ENCODE results near the gene NOS1. TPM values are rescaled to one million over a fixed set of nuclear protein-coding genes. Genes with fewer than 3 reads are reported as not detected.
A peak's percentile ranks its signal among the peaks of the same experiment; 100 is the strongest.

NOS1 gene
- polyA plus RNA-seq, 3 donors from 2014 or later: not detected

- no peak overlapping the region for H3K4me3 Mint-ChIP-seq
- DNase-seq: no peak
- H3K27me3 Mint-ChIP-seq (ENCODE audit: low read depth in 3 of 3): peaks cover 7 to 13% (median 7%) of the 10 kb centered on the region in 3 donors
- no peaks in the 10 kb centered on the region for H3K36me3 Mint-ChIP-seq
- H3K27ac Mint-ChIP-seq: no peak overlapping the region
- no peaks in the 10 kb centered on the region for H3K4me1 Mint-ChIP-seq
- no peaks in the 10 kb centered on the region for H3K9me3 Mint-ChIP-seq
Measured at GRCh38 chr12:117359029-117359845, 2.2 kb downstream of the NOS1 start.

DNA sequence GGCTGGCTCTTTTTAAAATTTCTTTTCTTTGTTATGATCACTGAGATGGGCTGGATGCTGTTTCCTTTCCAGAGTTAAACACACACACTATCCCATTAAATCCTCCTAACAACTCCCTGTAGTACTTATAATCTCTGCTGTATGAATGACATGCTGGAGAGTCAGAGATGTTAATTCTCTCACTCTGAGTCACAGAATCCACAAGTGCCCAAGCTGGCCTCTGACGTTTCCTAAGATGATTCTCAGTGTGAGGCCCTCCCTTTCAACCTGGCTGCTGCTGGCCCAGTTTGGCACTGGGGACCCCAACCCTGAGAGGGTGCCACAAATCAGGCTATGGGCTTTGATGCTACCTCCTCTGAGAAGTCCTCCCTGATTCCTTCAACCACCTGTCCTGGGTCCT lies 5.4 kb downstream of the NOS1 start:
- no peak for DNase-seq
- H3K4me3 Mint-ChIP-seq: no peak overlapping the region
- H3K4me1 Mint-ChIP-seq: no peaks in the 10 kb centered on the region
- no peak overlapping the region for H3K27ac Mint-ChIP-seq
- no peaks in the 10 kb centered on the region for H3K36me3 Mint-ChIP-seq
- no peaks in the 10 kb centered on the region for H3K9me3 Mint-ChIP-seq
- H3K27me3 Mint-ChIP-seq (ENCODE audit: low read depth in 3 of 3): peaks cover 3 to 8% (median 7%) of the 10 kb centered on the region in 3 donors

DNA sequence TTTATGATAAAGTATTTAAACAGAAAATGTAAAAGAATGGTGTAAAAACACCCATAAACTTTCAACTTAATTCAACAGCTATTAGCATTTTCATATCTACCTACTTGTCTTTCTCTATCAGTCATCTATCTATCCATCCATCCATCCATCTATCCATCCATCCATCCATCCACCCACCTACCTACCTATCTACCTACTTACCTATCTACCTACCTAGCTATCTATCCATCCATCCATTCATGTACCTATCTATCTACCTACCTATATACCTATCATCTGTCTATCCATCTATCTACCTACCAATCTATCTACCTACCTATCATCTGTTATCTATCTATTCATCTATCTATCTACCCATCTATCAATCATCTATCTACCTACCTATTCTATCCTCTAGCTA lies 8.5 kb downstream of the NOS1 start:
- Mint-ChIP-seq H3K4me1 (no peaks in the 10 kb centered on the region), H3K9me3 (no peaks in the 10 kb centered on the region), H3K36me3 (no peaks in the 10 kb centered on the region), H3K4me3 (no peak overlapping the region), H3K27ac (no peak overlapping the region), H3K27me3 (ENCODE audit: low read depth in 3 of 3) (peaks cover 0 to 7% (median 1%) of the 10 kb centered on the region in 3 donors)
- no peak for DNase-seq

GRCh38 chr12:117352206-117352605 lies 9.2 kb downstream of the NOS1 start:
- H3K27me3 Mint-ChIP-seq (ENCODE audit: low read depth in 3 of 3): peaks cover 0 to 7% (median 1%) of the 10 kb centered on the region in 3 donors
- DNase-seq: no peak
- H3K36me3 Mint-ChIP-seq: no peaks in the 10 kb centered on the region
- no peak overlapping the region for H3K4me3 Mint-ChIP-seq
- no peaks in the 10 kb centered on the region for H3K9me3 Mint-ChIP-seq
- H3K4me1 Mint-ChIP-seq: no peaks in the 10 kb centered on the region
- no peak overlapping the region for H3K27ac Mint-ChIP-seq

- Mint-ChIP-seq H3K9me3 (no peaks in the 10 kb centered on the region), H3K4me1 (no peaks in the 10 kb centered on the region), H3K27me3 (ENCODE audit: low read depth in 3 of 3) (peaks cover 0 to 3% (median 1%) of the 10 kb centered on the region in 3 donors), H3K27ac (no peak overlapping the region), H3K36me3 (no peaks in the 10 kb centered on the region), H3K4me3 (no peak overlapping the region)
- no peak for DNase-seq
Measured at GRCh38 chr12:117350140-117350539, 11.3 kb downstream of the NOS1 start.

- Mint-ChIP-seq H3K27me3 (ENCODE audit: low read depth in 3 of 3) (peaks cover 1 to 3% (median 3%) of the 10 kb centered on the region in 3 donors), H3K9me3 (no peaks in the 10 kb centered on the region), H3K4me1 (no peaks in the 10 kb centered on the region), H3K4me3 (no peak overlapping the region), H3K36me3 (no peaks in the 10 kb centered on the region), H3K27ac (no peak overlapping the region)
- DNase-seq: no peak
Measured at GRCh38 chr12:117347588-117347987, 13.8 kb downstream of the NOS1 start.

DNA sequence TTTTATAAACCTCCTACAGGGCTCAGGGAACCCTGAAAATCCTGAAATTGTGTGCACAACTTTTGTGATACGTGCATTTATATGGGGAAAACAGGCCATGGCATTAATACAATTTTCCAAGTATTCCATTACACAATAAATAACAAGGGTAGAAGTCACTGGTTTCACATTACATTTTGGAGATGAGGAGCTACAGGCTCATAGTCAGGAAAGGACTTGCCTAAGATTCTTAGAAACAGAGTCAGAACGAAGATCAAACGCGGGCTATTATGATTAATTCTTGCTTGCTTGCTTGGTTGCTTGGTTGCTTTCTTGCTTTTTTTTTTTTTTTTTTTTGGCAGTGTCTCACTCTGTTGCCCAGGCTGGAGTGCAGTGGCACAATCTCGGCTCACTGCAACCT lies 16.7 kb downstream of the NOS1 start:
- no peak for DNase-seq
- Mint-ChIP-seq H3K4me1 (no peaks in the 10 kb centered on the region), H3K4me3 (no peak overlapping the region), H3K27ac (no peak overlapping the region), H3K36me3 (no peaks in the 10 kb centered on the region), H3K27me3 (ENCODE audit: low read depth in 3 of 3) (peaks cover 3 to 8% (median 5%) of the 10 kb centered on the region in 3 donors), H3K9me3 (no peaks in the 10 kb centered on the region)

DNA sequence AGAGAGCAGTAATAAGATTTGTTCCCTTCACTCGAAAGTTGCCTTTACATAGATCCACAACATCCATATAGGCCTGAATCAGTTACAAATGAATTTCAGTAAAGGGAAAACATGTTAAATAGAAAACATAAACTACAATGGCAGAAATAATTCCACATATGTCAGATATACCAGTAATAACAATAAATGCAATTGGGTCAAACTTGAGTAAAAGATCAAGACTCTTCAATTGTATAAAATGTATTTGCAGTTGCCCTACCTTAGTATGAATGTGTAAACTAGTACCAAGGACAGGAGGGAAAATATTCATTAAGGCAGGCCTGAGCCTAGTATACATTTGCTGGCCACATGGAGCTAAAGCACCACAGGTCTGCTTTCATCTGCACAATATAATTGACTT lies 17.6 kb downstream of the NOS1 start:
- Mint-ChIP-seq H3K9me3 (no peaks in the 10 kb centered on the region), H3K36me3 (no peaks in the 10 kb centered on the region), H3K4me1 (no peaks in the 10 kb centered on the region), H3K27me3 (ENCODE audit: low read depth in 3 of 3) (peaks cover 3 to 7% (median 5%) of the 10 kb centered on the region in 3 donors), H3K4me3 (no peak overlapping the region), H3K27ac (no peak overlapping the region)
- DNase-seq: no peak

- Mint-ChIP-seq H3K27ac (no peak overlapping the region), H3K4me1 (no peaks in the 10 kb centered on the region), H3K36me3 (no peaks in the 10 kb centered on the region), H3K9me3 (no peaks in the 10 kb centered on the region), H3K27me3 (ENCODE audit: low read depth in 3 of 3) (peaks cover 3 to 8% (median 7%) of the 10 kb centered on the region in 3 donors), H3K4me3 (no peak overlapping the region)
- DNase-seq: no peak
Measured at GRCh38 chr12:117343296-117343695, 18.1 kb downstream of the NOS1 start.

GRCh38 chr12:117342682-117343081 lies 18.7 kb downstream of the NOS1 start:
- Mint-ChIP-seq H3K4me1 (no peaks in the 10 kb centered on the region), H3K9me3 (no peaks in the 10 kb centered on the region)

DNA sequence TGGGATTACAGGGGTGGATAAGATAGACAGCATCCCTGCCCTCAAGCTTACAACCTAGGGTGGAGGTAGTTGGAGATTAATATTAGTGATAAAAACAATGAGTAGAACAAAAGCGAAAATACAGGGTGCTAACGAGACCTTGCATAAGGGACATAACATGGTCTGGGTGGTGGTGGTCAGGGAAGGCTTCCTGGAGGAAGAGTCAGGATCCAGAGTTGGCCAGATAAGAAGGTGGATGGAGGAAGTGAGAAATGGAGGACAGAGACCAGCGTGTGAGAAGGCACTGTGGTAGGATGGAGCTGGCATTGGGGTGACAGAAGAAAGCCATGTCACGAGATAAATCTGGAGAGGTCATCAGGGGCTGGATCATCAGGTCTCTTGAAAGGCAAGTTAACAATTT lies 19.2 kb downstream of the NOS1 start:
- Mint-ChIP-seq H3K36me3 (no peaks in the 10 kb centered on the region), H3K4me1 (no peaks in the 10 kb centered on the region), H3K9me3 (no peaks in the 10 kb centered on the region), H3K27me3 (ENCODE audit: low read depth in 3 of 3) (peaks cover 5 to 10% (median 7%) of the 10 kb centered on the region in 3 donors), H3K27ac (no peak overlapping the region), H3K4me3 (no peak overlapping the region)
- DNase-seq: no peak

More at GRCh38 chr12:117342682-117343081, 18.7 kb downstream of the NOS1 start:
- H3K4me3 Mint-ChIP-seq: no peak overlapping the region
- no peak for DNase-seq
- H3K27ac Mint-ChIP-seq: no peak overlapping the region
- H3K36me3 Mint-ChIP-seq: no peaks in the 10 kb centered on the region
- H3K27me3 Mint-ChIP-seq (ENCODE audit: low read depth in 3 of 3): peaks cover 5 to 10% (median 7%) of the 10 kb centered on the region in 3 donors

DNA sequence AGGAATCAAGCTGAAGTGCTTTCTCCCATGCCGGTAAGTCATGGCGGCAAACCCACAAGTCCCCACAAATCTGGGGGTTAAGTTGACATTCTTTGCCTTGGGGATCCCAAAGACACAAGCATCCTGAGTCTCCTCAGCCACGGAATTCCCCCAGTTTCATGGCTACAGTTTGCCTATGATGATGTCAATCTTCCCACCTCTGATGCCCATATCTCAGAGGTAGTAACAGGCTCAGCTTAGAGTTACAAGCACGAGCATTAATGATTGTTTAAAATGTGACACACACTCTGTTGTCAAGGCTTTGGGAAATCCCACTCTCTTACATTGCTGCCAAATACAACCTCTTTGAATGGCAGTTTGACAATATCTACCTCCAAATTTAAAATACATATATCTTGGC lies 22.3 kb downstream of the NOS1 start:
- Mint-ChIP-seq H3K4me3 (no peak overlapping the region), H3K27ac (no peak overlapping the region), H3K36me3 (no peaks in the 10 kb centered on the region), H3K4me1 (no peaks in the 10 kb centered on the region), H3K9me3 (no peaks in the 10 kb centered on the region), H3K27me3 (ENCODE audit: low read depth in 3 of 3) (peaks cover 7 to 24% (median 7%) of the 10 kb centered on the region in 3 donors)
- no peak for DNase-seq

DNA sequence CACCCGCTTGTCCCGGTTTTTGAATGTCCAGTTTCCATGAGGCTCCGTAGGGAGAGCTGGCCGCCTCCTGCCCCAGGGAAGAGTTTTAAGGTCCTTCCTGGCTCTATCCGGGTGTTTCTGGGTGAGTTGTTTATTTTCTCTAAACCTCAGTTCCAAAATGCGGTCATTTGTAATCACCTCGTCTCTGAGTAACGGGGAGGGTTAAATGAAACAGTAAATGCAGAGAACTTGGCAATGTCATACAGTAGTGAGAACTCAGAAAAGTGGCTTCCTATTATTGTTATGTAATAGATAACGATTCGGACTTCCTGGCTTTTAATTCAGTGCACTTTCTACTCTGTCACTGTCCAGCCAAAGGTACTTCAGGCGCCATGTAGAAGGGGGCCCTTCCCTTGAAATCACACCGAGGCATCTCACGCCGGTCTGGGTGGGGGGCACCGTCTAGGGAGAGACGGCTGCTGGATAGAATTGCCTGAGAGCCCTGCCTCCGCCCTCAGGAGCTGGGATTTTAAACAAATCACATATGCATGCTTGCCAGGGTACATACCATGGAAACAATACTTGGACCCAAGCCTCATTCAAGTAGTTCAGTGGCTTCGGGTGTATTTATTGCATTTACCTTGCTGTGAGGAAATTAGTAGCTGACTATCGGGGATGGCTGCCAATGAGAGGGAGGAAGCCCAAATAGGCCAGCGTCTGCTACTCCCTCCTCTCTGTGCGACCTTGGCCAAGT lies 26.4 kb downstream of the NOS1 start:
- Mint-ChIP-seq H3K27ac (peak overlapping the region in 1 of 6 donors; percentile 18), H3K36me3 (no peaks in the 10 kb centered on the region), H3K4me3 (no peak overlapping the region)

GRCh38 chr12:117334051-117334450 lies 27.4 kb downstream of the NOS1 start:
- Mint-ChIP-seq H3K27ac (no peak overlapping the region), H3K36me3 (no peaks in the 10 kb centered on the region), H3K4me1 (no peaks in the 10 kb centered on the region), H3K27me3 (ENCODE audit: low read depth in 3 of 3) (peaks cover 0 to 24% (median 7%) of the 10 kb centered on the region in 3 donors), H3K9me3 (no peaks in the 10 kb centered on the region), H3K4me3 (no peak overlapping the region)
- no peak for DNase-seq

More for the DNA sequence above, 26.4 kb downstream of the NOS1 start:
- DNase-seq: no peak
- Mint-ChIP-seq H3K4me1 (no peaks in the 10 kb centered on the region), H3K9me3 (no peaks in the 10 kb centered on the region), H3K27me3 (ENCODE audit: low read depth in 3 of 3) (peaks cover 0 to 24% (median 7%) of the 10 kb centered on the region in 3 donors)
